Measurements from ENCODE around the gene IL20. TPM values are rescaled to one million over a fixed set of nuclear protein-coding genes. Genes with fewer than 3 reads are reported as not detected.
"Not testable (repeated sequence)": the region's sequence is repeated elsewhere in the genome, so short reads cannot be mapped to it uniquely, and the experiment has no call there.

The IL20 gene
- total RNA-seq, 1 donor: not detected

DNA sequence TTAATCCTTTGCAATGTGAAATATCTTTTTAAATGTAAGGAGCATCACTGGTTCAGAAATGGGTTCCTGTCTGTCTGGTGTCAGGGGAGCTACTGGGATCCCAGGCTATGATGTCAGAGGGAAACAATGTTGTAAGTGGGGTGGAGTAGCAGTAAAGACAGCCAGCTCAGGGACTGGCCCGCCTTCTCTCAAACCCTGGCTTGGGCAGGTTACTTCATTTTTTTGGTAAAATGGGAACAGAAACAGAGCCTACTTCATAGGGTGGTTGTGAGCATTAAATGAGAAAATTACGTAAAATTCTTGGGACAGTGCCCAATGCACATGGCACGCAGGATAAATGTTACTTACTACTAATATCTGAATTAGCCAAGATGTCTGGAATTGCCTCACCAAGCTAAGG lies 30.7 kb upstream of the IL20 start:
- Histone ChIP-seq H3K4me3 (ENCODE audit: low read length) (no peak overlapping the region), H3K4me1 (ENCODE audit: insufficient read depth, low read length) (peaks cover 45% of the 10 kb centered on the region)

DNA sequence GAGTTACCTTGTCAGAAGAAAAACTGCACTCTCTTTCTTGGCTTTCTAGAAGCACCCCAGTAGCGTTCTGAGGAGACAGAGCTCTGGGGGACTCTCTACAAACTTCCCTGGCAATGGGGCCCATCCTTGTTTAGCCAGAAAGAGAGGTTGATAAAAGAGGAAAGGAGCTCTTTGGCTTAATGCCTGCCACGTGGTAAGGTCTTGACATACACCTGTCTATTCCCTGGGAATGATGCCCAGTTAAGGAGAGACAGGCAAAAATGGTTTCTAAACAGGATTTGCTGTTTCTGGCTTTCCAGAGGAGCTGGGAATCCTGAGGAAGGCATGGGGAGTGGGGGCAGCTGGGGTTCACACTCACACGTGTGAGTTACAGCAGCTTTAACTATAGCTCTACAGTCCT lies 30.2 kb upstream of the IL20 start:
- no peaks in the 10 kb centered on the region for H3K27me3 ChIP-seq (ENCODE audit: insufficient read depth, low read length)
- no peak overlapping the region for H3K4me3 ChIP-seq (ENCODE audit: low read length)
- H3K9me3 ChIP-seq (ENCODE audit: low read depth, low read length): no peaks in the 10 kb centered on the region
- H3K4me1 ChIP-seq (ENCODE audit: insufficient read depth, low read length): peaks cover 41% of the 10 kb centered on the region

More for the DNA sequence above, 30.7 kb upstream of the IL20 start:
- H3K9me3 ChIP-seq (ENCODE audit: low read depth, low read length): no peaks in the 10 kb centered on the region
- no peaks in the 10 kb centered on the region for H3K27me3 ChIP-seq (ENCODE audit: insufficient read depth, low read length)

DNA sequence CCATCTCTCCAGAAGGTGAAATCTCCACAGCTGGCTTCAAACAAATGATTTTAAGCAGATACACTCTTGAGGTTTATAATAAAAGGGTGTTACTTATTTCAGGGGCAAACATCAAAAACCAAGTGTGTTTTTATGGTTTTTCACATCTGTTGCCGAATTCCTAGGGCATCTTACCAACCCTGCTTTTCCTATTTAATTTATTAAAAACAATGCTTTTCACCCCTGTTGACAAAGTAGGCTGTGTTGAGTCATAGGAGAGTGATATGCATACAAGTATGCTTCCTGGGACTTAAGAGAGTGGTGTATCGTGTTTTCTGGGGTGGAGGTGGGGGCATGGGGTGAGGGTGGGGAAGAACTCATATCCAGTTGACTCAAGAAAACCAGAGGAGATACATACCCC lies 29.3 kb upstream of the IL20 start:
- Histone ChIP-seq H3K27me3 (ENCODE audit: insufficient read depth, low read length) (no peaks in the 10 kb centered on the region), H3K4me1 (ENCODE audit: insufficient read depth, low read length) (peaks cover 41% of the 10 kb centered on the region), H3K4me3 (ENCODE audit: low read length) (no peak overlapping the region), H3K9me3 (ENCODE audit: low read depth, low read length) (no peaks in the 10 kb centered on the region)

DNA sequence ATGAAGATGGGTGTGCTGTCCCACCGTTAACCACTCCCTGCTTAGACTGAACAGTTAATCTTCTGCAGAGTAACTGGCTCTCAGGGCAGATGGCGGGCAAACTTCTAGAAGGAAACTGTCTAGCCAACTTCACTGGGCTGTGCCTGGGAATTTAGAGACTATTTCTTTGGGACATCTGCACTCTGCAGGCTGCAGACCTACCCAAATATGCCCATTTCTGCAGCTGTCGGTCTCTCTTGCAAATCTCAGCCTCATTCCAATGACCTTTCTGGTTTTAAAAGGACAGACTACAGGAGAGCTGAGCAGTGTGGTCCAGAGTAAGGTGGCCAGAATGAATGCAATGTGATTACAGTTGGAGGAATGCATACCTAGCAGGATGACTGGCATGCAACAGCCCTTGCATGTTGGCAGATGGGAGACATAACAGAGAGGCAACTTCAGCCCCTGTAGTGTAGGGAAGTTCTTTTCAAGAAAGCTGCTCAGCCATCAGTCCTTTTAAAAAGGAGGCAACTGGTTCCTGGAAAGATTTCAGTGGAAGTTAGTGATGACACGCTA lies 26.3 kb upstream of the IL20 start:
- H3K4me3 ChIP-seq (ENCODE audit: low read length): no peak overlapping the region
- H3K27me3 ChIP-seq (ENCODE audit: insufficient read depth, low read length): no peaks in the 10 kb centered on the region
- no peaks in the 10 kb centered on the region for H3K9me3 ChIP-seq (ENCODE audit: low read depth, low read length)
- peaks cover 14% of the 10 kb centered on the region for H3K4me1 ChIP-seq (ENCODE audit: insufficient read depth, low read length)

DNA sequence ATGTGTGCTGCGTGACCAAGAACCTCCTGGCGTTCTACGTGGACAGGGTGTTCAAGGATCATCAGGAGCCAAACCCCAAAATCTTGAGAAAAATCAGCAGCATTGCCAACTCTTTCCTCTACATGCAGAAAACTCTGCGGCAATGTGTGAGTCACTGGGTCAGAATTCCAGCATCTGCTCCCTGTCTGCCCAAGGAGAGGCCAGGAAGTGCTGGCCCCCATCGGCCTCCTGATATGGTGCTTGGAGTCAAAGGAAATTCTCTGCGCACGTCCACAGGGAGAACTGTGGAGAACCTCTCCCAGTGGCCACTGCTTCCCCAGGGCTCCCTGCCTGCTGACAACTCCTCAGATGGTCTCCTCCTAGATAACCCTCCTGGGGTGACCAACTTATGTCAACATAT lies 25.6 kb upstream of the IL20 start:
- H3K9me3 ChIP-seq (ENCODE audit: low read depth, low read length): no peaks in the 10 kb centered on the region
- H3K4me1 ChIP-seq (ENCODE audit: insufficient read depth, low read length): peaks cover 7% of the 10 kb centered on the region
- H3K27me3 ChIP-seq (ENCODE audit: insufficient read depth, low read length): no peaks in the 10 kb centered on the region
- no peak overlapping the region for H3K4me3 ChIP-seq (ENCODE audit: low read length)

DNA sequence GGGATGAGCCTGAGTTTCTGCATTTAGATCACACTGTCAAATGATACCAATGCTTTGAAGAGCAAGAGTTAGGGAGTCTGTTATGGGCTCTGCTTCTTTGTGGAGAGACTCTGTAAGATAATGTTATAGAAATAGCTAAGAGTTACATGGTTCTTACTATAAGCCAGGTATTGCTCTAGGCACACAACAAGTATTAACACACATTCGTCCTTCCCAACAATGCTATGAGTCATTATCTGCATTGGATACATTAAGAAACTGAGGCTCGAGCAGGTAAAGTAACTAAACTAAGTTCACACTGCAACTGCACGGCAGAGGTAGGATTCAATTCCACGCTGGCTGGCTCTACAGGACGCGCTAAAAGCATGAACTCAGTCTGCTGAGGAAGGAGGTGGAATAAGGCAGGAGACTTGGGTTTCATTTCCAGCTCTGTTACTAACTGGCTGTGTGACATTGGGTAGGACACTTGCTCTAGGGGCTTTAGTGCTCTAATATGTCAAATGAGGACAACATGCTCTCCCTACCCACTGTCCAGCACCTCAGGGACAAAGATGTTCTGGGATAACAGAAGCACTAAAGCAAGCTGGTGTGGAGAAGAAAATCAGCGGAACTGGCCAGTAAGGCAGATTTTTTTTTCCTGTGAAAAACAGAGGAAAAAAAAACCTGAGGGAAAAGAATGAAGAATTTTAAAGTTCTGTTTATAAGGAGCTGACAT lies 23.7 kb upstream of the IL20 start:
- H3K4me3 ChIP-seq (ENCODE audit: low read length): no peak overlapping the region
- H3K4me1 ChIP-seq (ENCODE audit: insufficient read depth, low read length): no peaks in the 10 kb centered on the region
- no peaks in the 10 kb centered on the region for H3K9me3 ChIP-seq (ENCODE audit: low read depth, low read length)
- no peaks in the 10 kb centered on the region for H3K27me3 ChIP-seq (ENCODE audit: insufficient read depth, low read length)

DNA sequence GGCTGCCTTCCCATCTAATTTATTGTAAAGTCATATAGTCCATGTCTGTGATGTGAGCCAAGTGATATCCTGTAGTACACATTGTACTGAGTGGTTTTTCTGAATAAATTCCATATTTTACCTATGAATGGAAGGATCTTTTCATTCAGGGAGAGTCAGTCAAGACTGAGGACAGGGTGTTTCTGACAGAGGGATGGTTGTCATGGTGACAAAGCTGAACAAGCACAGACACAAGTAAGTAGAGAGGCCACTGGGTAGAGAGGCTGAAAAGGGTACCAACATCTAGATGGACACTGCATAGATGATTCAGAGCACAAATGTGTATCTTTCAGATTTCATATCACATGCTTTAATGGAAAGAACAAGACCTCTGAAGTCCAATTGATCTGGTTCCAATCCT lies 22.6 kb upstream of the IL20 start:
- Histone ChIP-seq H3K4me1 (ENCODE audit: insufficient read depth, low read length) (no peaks in the 10 kb centered on the region), H3K4me3 (ENCODE audit: low read length) (no peak overlapping the region), H3K9me3 (ENCODE audit: low read depth, low read length) (no peaks in the 10 kb centered on the region), H3K27me3 (ENCODE audit: insufficient read depth, low read length) (no peaks in the 10 kb centered on the region)

DNA sequence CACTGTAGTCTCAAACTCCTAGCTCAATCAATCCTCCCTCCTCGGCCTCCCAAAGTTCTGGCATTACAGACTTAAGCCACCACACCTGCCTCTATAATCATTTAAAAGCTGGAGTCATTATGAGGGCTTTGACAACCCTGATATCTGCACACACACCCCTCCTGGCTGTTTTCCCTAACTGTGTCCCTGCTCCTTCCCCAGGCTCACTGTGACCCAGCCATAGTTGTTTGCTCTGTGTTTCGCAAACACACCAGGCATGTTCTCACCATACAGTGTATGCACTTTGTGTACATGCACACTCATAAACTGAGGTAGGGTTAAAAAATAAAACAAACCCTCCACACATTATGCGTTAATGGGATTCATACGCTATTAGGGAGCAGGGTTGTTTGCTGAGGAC lies 21.8 kb upstream of the IL20 start:
- H3K9me3 ChIP-seq (ENCODE audit: low read depth, low read length): no peaks in the 10 kb centered on the region
- H3K27me3 ChIP-seq (ENCODE audit: insufficient read depth, low read length): no peaks in the 10 kb centered on the region
- H3K4me1 ChIP-seq (ENCODE audit: insufficient read depth, low read length): no peaks in the 10 kb centered on the region
- no peak overlapping the region for H3K4me3 ChIP-seq (ENCODE audit: low read length)

DNA sequence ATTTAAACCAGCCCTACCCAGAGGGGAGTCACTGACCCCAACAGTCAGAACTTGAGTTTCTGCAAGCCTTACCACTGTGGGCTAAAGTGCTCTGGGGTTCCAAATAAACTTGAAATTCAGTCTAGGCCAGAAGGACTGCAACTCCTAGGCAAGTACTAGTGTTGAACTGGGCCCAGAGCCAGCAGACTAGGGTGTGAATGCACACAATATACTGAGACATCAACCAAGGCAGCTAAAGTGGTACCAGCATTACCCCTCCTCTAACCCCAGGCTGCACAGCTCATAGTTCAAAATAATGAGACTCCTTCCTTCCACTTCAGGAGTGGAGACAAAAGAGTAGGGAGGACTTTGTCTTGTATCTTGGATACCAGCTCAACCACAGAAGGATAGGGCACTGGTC lies 18.9 kb upstream of the IL20 start:
- no peak overlapping the region for H3K4me3 ChIP-seq (ENCODE audit: low read length)
- H3K9me3 ChIP-seq (ENCODE audit: low read depth, low read length): no peaks in the 10 kb centered on the region
- H3K27me3 ChIP-seq (ENCODE audit: insufficient read depth, low read length): no peaks in the 10 kb centered on the region
- no peaks in the 10 kb centered on the region for H3K4me1 ChIP-seq (ENCODE audit: insufficient read depth, low read length)

DNA sequence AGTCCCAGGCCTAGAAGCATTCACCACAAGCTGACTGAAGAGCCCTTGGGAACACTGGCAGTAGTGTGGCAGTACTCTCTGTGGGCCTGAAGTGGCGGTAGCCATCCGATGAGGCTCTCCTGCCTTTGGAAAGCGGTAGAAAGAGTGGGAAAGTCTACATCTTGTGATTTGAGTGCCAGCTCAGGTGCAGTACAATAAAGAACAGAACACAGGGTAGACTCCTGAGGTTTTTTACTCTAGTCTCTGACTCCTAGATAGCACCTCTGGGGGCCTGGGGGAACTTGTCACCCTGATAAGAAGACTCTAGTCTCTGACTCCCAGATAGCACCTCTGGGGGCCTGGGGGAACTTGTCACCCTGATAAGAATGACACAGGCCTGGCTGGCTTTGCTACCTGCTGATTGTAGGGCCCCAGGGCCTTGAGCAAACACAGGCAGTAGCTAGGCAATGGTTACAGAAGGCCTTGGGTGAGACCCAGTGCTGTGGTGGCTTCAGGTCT lies 18.0 kb upstream of the IL20 start:
- Histone ChIP-seq H3K27me3 (ENCODE audit: insufficient read depth, low read length) (peaks cover 2% of the 10 kb centered on the region), H3K4me1 (ENCODE audit: insufficient read depth, low read length) (no peaks in the 10 kb centered on the region), H3K4me3 (ENCODE audit: low read length) (no peak overlapping the region), H3K9me3 (ENCODE audit: low read depth, low read length) (no peaks in the 10 kb centered on the region)

DNA sequence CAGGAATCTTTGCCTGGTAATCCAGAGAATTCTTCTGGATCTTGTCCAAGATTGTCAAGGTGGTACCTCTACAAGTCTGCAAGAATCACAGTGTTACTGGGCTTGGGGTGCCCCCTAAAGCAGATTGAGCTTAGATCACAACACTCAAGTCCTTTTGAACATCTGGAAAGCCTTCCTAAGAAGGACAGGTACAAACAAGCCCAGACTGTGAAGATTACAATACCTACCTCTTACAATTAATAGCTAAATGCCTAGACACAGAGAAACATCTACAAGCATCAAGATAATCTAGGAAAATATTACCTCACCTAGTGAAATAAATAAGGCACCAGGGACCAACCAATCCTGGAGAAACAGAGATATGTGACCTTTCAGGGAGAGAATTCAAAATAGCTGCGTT lies 17.5 kb upstream of the IL20 start:
- Histone ChIP-seq H3K27me3 (ENCODE audit: insufficient read depth, low read length) (peaks cover 2% of the 10 kb centered on the region), H3K4me1 (ENCODE audit: insufficient read depth, low read length) (no peaks in the 10 kb centered on the region), H3K9me3 (ENCODE audit: low read depth, low read length) (no peaks in the 10 kb centered on the region), H3K4me3 (ENCODE audit: low read length) (no peak overlapping the region)

DNA sequence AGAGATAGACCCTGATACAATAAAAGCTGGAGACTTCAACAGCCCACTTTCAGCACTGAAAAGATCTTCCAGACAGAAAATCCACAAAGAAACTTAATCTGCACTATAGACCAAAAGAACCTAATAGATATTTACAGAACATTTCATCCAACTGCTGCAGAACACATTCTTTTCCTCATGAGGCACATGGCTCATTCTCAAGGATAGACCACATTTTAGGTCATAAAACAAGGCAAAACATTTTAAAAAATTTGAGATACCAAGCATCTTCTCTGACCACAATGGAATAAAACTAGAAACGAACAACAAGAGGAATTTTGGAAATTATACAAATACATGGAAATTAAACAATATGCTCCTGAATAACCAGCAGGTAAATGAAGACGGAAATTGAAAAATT lies 15.0 kb upstream of the IL20 start:
- Histone ChIP-seq H3K4me3 (ENCODE audit: low read length) (no peak overlapping the region), H3K9me3 (ENCODE audit: low read depth, low read length) (no peaks in the 10 kb centered on the region), H3K27me3 (ENCODE audit: insufficient read depth, low read length) (peaks cover 2% of the 10 kb centered on the region), H3K4me1 (ENCODE audit: insufficient read depth, low read length) (no peaks in the 10 kb centered on the region)

DNA sequence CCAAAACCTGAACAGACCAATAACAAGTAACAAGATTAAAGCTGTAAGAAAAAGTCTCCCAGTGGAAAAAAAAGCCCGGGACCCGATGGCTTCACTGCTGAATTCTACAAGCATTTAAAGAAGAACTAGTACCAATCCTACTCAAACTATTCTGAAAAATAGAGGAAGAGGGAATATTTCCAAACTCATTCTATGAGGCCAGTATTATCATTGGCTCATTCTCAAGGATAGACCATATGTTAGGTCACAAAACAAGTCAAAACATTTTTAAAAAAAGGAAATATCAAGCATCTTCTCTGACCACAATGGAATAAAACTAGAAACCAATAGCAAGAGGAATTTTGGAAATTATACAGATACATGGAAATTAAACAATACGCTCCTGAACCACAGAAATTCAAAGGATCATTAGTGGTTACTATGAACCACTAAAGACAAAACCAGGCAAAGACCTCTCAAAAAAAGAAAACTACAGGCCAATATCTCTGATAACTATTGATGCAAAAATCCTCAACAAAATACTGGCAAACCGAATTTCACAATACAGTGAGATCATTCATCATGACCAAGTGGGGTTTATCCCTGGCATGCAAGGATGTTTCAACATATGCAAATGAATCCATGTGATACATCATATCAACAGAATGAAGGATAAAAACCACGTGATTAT lies 13.9 kb upstream of the IL20 start:
- no peaks in the 10 kb centered on the region for H3K4me1 ChIP-seq (ENCODE audit: insufficient read depth, low read length)
- peaks cover 2% of the 10 kb centered on the region for H3K27me3 ChIP-seq (ENCODE audit: insufficient read depth, low read length)
- H3K9me3 ChIP-seq (ENCODE audit: low read depth, low read length): no peaks in the 10 kb centered on the region
- H3K4me3 ChIP-seq (ENCODE audit: low read length): no peak overlapping the region

DNA sequence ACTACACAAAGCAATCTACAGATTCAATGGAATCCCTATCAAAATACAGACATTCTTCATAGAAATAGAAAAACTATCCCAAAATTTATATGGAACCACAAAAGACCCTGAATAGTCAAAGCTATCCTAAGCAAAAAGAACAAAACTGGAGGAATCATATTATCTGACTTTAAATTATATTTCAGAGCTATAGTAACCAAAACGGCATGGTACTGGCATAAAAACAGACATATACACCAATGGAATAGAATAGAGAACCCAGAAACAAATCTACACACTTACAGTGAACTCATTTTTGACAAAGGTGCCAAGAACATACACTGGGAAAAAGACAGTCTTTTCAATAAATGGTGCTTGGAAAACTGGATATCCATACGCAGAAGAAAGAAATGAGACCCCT lies 12.8 kb upstream of the IL20 start:
- not testable (repeated sequence) for H3K4me1 ChIP-seq (ENCODE audit: insufficient read depth, low read length); H3K4me3 ChIP-seq (ENCODE audit: low read length); H3K9me3 ChIP-seq (ENCODE audit: low read depth, low read length); H3K27me3 ChIP-seq (ENCODE audit: insufficient read depth, low read length)

DNA sequence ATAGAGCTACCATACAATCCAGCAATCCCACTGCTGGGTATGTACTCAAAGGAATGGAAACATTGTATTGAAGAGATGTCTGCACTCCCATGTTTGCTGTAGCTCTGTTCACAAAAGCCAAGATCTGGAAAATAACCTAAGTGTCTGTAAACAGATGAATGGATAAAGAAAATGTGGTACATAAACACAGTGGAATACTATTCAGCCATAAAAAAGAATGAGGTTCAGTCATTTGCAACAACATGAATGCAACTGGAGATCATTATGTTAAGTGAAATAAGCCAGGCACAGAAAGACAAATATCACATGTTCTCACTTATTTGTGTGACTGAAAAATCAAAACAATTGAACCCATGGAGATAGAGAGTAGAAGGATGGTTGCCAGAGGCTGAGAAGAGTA lies 11.7 kb upstream of the IL20 start:
- not testable (repeated sequence) for H3K9me3 ChIP-seq (ENCODE audit: low read depth, low read length); H3K4me1 ChIP-seq (ENCODE audit: insufficient read depth, low read length); H3K4me3 ChIP-seq (ENCODE audit: low read length); H3K27me3 ChIP-seq (ENCODE audit: insufficient read depth, low read length)
